Breast epithelium (tissue), 3 donors: ENCODE measurements around the gene HNRNPA1L2.

Experiments
- CTCF ChIP-seq, 3 donors: fragments of 450-650 bp; IDR thresholded peaks; one replicate each; pipeline ENCODE4 v1.5.1; 2016 to 2017; ENCODE audit warnings: antibody characterized with exemption in 3 of 3, mild to moderate bottlenecking in 3 of 3, moderate library complexity in 3 of 3
- POLR2A ChIP-seq: fragments of 450-650 bp; IDR thresholded peaks from one replicate; pipeline ENCODE4 v1.6.1; 2016; ENCODE audit warnings: antibody characterized with exemption, mild to moderate bottlenecking, moderate library complexity

GRCh38 chr13:52599848-52600603, 42.2 kb upstream of the HNRNPA1L2 start:
- no peak for TF ChIP-seq CTCF (IDR thresholded peaks at IDR 0.05)
- no peak for TF ChIP-seq POLR2A
